K562 (cell line): ENCODE data around the gene PALMD. TPM values are rescaled to one million over a fixed set of nuclear protein-coding genes. Genes with fewer than 3 reads are reported as not detected.

Experiments
- ATAC-seq: fragments of 200-7000 bp; cut with Tn5 transposase; 3 replicates; pipeline ENCODE4 v1.9.1; 2020; ENCODE audit warnings: moderate library complexity
- BruUV-seq: library from RNA; stranded (reverse); fragments of 400-500 nt; replicated peaks from 2 replicates; lab custom pipeline; 2021; lab: Mats Ljungman, UMichigan
- CTCF ChIA-PET: fragments of 300-600 bp; formaldehyde crosslinking; extraction: SDS; loops from one replicate; lab custom pipeline; 2021; ENCODE audit warnings: low intra/inter-chr PET ratio; lab: Yijun Ruan, JAX
- POLR2A ChIA-PET: fragments of 300-600, 350-650 bp; sonication (Branson Sonifier 250); formaldehyde crosslinking; extraction: SDS; loops from one replicate; lab custom pipeline; 2021; ENCODE audit warnings: antibody characterized with exemption, inconsistent platforms; lab: Yijun Ruan, JAX
- DNase-seq, 4 experiments: peaks; one replicate each; pipeline versions ENCODE4 v3.0.0 to v3.0.0-alpha.2; 2011 to 2018; ENCODE audit warnings: low spot score in 3 of 4, mixed read lengths in 3 of 4; ENCODE audit errors: extremely low read depth in 1 of 4
- FAIRE-seq: peaks from 2 replicates; lab custom pipeline; 2011; peaks lifted over from hg19 to GRCh38; lab: Jason Lieb, UNC
- H2AFZ ChIP-seq: 2 replicates; pipeline ENCODE4 v1.6.0; 2011; ENCODE audit warnings: low read depth, low read length, control low read depth, inconsistent platforms
- H3K27ac ChIP-seq: fragments of 200-600 bp; 3 replicates; pipeline ENCODE4 v1.8.0; 2011; ENCODE audit warnings: low read depth, mild to moderate bottlenecking, control low read depth, inconsistent platforms, low read length, moderate library complexity, mixed read lengths; ENCODE audit errors: extremely low read depth
- H3K27me3 ChIP-seq, 2 experiments: fragments of 300-600 bp in 1 of 2; 2 replicates in 1 of 2; 3 replicates in 1 of 2; pipeline versions ENCODE4 v1.6.0 to v1.8.0; 2011; ENCODE audit warnings: inconsistent platforms in 2 of 2, low read length in 2 of 2, mild to moderate bottlenecking in 1 of 2, mixed read lengths in 1 of 2, moderate library complexity in 1 of 2; ENCODE audit not compliant: control insufficient read depth in 2 of 2, insufficient read depth in 2 of 2
- H3K36me3 ChIP-seq: fragments of 300-600 bp; 3 replicates; pipeline ENCODE4 v1.8.0; 2011; ENCODE audit warnings: mild to moderate bottlenecking, low read length, inconsistent platforms; ENCODE audit not compliant: control insufficient read depth, insufficient read depth
- H3K4me1 ChIP-seq, 2 experiments: fragments of 200-600 bp in 1 of 2; replicated peaks in 1 of 2; 2 replicates in 1 of 2; 3 replicates in 1 of 2; pipeline versions ENCODE4 v1.5.1 to v1.8.0; 2011; ENCODE audit warnings: inconsistent platforms in 2 of 2, low read length in 2 of 2, mild to moderate bottlenecking in 1 of 2, mixed read lengths in 1 of 2, moderate library complexity in 1 of 2; ENCODE audit not compliant: control insufficient read depth in 2 of 2, insufficient read depth in 2 of 2
- H3K4me2 ChIP-seq: 2 replicates; pipeline ENCODE4 v1.6.1; 2011; ENCODE audit warnings: low read length, control low read depth, inconsistent platforms, mixed read lengths; ENCODE audit not compliant: insufficient read depth
- H3K4me3 ChIP-seq: fragments of 200-600 bp; sonication (generic), shearing (Covaris generic); 2 replicates; pipeline ENCODE4 v1.5.1; 2016; ENCODE audit warnings: control low read depth, inconsistent platforms
- H3K79me2 ChIP-seq: fragments of 200-600 bp; 3 replicates; pipeline ENCODE4 v1.8.0; 2011; ENCODE audit warnings: low read length, inconsistent platforms; ENCODE audit not compliant: control insufficient read depth, insufficient read depth
- H3K9ac ChIP-seq, 2 experiments: 2 replicates each; pipeline versions ENCODE4 v1.6.0 to v1.6.1; 2011; ENCODE audit warnings: low read depth in 2 of 2, low read length in 2 of 2, control low read depth in 1 of 2, inconsistent platforms in 1 of 2, mild to moderate bottlenecking in 1 of 2, mixed read lengths in 1 of 2; ENCODE audit not compliant: insufficient read depth in 1 of 2
- H3K9me1 ChIP-seq: one replicate; pipeline ENCODE4 v1.6.0; 2011; ENCODE audit warnings: inconsistent platforms, mild to moderate bottlenecking, low read length, moderate library complexity; ENCODE audit not compliant: control insufficient read depth, insufficient read depth
- H3K9me3 ChIP-seq: replicated peaks from 2 replicates; pipeline ENCODE4 v1.5.1; 2011; ENCODE audit warnings: low read depth, low read length, inconsistent platforms; ENCODE audit not compliant: control insufficient read depth, insufficient read depth
- H4K20me1 ChIP-seq: replicated peaks from 2 replicates; pipeline ENCODE4 v1.6.1; 2011; ENCODE audit warnings: low read length, inconsistent platforms, mixed read lengths; ENCODE audit not compliant: control insufficient read depth, insufficient read depth
- ARID1B ChIP-seq: fragments of 450-650 bp; IDR thresholded peaks from 2 replicates; pipeline ENCODE4 v1.6.1; 2016; ENCODE audit warnings: antibody characterized with exemption, mild to moderate bottlenecking, inconsistent platforms
- CBX5 ChIP-seq: IDR thresholded peaks from 2 replicates; pipeline ENCODE4 v1.6.1; 2014; ENCODE audit warnings: low read depth, borderline replicate concordance
- CREB3 ChIP-seq: fragments of 450-650 bp; conservative IDR thresholded peaks from 2 replicates; pipeline ENCODE4 v1.6.1; 2016; ENCODE audit warnings: missing genetic modification characterization, low read depth, mild to moderate bottlenecking, missing compliant biosample characterization, moderate library complexity
- ERF ChIP-seq: fragments of 450-650 bp; formaldehyde crosslinking; IDR thresholded peaks from 2 replicates; pipeline ENCODE4 v1.4.0; 2020; ENCODE audit warnings: mild to moderate bottlenecking, mixed read lengths
- HDAC2 ChIP-seq: fragments of 450-650 bp; IDR thresholded peaks from 2 replicates; pipeline ENCODE4 v1.6.1; 2016; ENCODE audit warnings: mild to moderate bottlenecking
- JUN ChIP-seq, 2 experiments: sonication (generic) in 1 of 2; formaldehyde crosslinking in 1 of 2; IDR thresholded peaks; 2 replicates each; pipeline versions ENCODE4 v1.6.1 to v1.8.0; 2012 to 2022; ENCODE audit warnings: borderline replicate concordance in 2 of 2, mild to moderate bottlenecking in 2 of 2, improper control_type of control experiment in 1 of 2, low read depth in 1 of 2, low read length in 1 of 2, missing genetic modification reagents in 1 of 2
- KDM2B ChIP-seq: fragments of 250-450 bp; sonication (Bioruptor Pico); IDR thresholded peaks from 2 replicates; pipeline ENCODE4 v1.8.0; 2021; ENCODE audit warnings: mild to moderate bottlenecking, moderate library complexity
- MTA2 ChIP-seq: fragments of 450-650 bp; IDR thresholded peaks from 2 replicates; pipeline ENCODE4 v1.6.1; 2016; ENCODE audit warnings: low read depth
- TSC22D4 ChIP-seq: fragments of 450-650 bp; IDR thresholded peaks from 2 replicates; pipeline ENCODE4 v1.6.1; 2016; ENCODE audit warnings: missing genetic modification characterization, missing biosample characterization, control low read depth
- ZFP30 ChIP-seq: fragments of 250-450 bp; sonication (Bioruptor Pico); IDR thresholded peaks from 2 replicates; pipeline ENCODE4 v1.8.0; 2022; ENCODE audit warnings: moderate library complexity, mild to moderate bottlenecking, inconsistent platforms, borderline replicate concordance
- ZNF3 ChIP-seq: fragments of 250-450 bp; sonication (Bioruptor Pico); IDR thresholded peaks from 2 replicates; pipeline ENCODE4 v1.5.0; 2021; ENCODE audit warnings: mild to moderate bottlenecking, moderate library complexity
- WGBS: fragments of 100-300 bp; shearing (Covaris generic); methylation state at CpG from one replicate; pipeline ENCODE4 v1.1.6; 2016; ENCODE audit warnings: low coverage, mixed read lengths; ENCODE audit not compliant: insufficient coverage; ENCODE audit errors: missing lambda C conversion rate; 5-methylcytosine and 5-hydroxymethylcytosine counted together
- in situ Hi-C: fragments of 300-500 bp; cut with MboI; formaldehyde crosslinking; loops from 4 replicates; pipeline ENCODE4 v1.15.0; 2018; ENCODE audit warnings: inconsistent platforms, mixed read lengths
- intact Hi-C: fragments of 100-400 bp; cut with micrococcal nuclease; formaldehyde crosslinking; loops from 2 replicates; pipeline ENCODE4 v1.14.2; 2022
- polyA plus RNA-seq, 8 experiments: library from polyadenylated mRNA; depleted of rRNA in 4 of 8; stranded (reverse) in 5 of 8; unstranded in 3 of 8; fragments of >200 nt; fragmentation: Nextera tagmentation in 2 of 8; fragmentation: Illumina TruSeq in 1 of 8; extraction: Ambion mirVana in 2 of 8; extraction: Trizol in 1 of 8; gene quantifications; 2 replicates each; pipeline versions ENCODE4 v1.2.1 to v1.2.3, GENCODE V29; 2011 to 2014; ENCODE audit warnings: inconsistent platforms in 1 of 8, missing spikeins in 1 of 8
- total RNA-seq, 7 experiments: library from RNA; depleted of rRNA in 6 of 7; stranded (reverse); fragments of >200 nt in 6 of 7; fragmentation: Illumina TruSeq in 2 of 7; extraction: Trizol in 2 of 7; gene quantifications; 2 replicates each; pipeline versions ENCODE4 v1.2.1 to v1.2.3, GENCODE V29; 2011 to 2021; ENCODE audit warnings: low replicate concordance in 1 of 7
- TF ChIP-seq, protein P1 (sequence below): sonication (generic); formaldehyde crosslinking; IDR thresholded peaks from 2 replicates; pipeline ENCODE4 v1.8.0; 2023; ENCODE audit warnings: missing genetic modification reagents, mild to moderate bottlenecking, borderline replicate concordance
- TF ChIP-seq, protein P2 (sequence below): fragments of 450-650 bp; formaldehyde crosslinking; IDR thresholded peaks from 2 replicates; pipeline ENCODE4 v1.4.0; 2022; ENCODE audit warnings: missing genetic modification characterization

PALMD gene
- total and polyA plus RNA-seq, 9 of the 15 experiments (the other 6 are each of a cell fraction or from before 2014, with no cell fraction given), result 2.7 to 13.5 (median 5.4) TPM

DNA sequence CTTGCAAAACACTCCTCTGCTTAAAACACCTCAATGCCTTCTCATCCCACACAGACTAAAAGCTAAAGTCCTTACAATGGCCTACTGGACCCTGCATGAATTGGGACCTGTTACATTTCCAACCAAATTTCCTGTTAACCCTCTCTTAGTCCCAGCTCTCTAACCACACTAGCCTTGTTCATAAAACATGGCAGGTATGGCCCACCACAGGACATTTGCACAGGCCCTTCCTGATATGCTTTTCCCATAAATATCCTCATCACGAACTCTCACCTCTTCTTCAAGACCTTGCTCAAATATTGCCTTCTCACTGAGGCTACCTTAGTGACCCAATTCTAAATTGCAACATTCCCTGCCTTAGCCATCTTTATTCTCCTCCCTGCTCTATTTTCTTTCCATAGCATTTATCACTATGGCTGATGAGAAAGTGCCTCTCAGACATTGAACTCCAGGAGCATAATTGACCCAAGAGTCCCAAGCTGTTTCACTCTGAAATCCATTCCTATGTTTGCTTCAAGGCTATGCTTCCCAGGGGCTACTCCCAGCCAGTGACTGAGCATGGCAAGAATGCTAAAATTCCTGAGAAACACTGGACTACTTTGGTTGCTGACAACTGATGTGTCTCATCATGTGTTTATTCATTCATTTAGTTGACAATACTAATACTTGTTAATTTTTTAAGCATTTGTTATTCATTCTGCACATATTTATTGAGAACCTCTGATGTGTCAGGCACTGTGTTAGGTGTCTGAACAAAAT, 2.7 kb upstream of the PALMD start:
- no peak for DNase-seq
- H3K27me3 ChIP-seq, result no peaks in the 10 kb centered on the region
- no peak overlapping the region for H2AFZ ChIP-seq
- H3K4me3 ChIP-seq, result no peak overlapping the region
- H3K79me2 ChIP-seq, result no peaks in the 10 kb centered on the region; the same call in 2 of the 3 replicates
- H3K4me1 ChIP-seq, result peaks cover 10 to 42% of the 10 kb centered on the region in 2 experiments; a peak in 4 of 5 replicates
- no peaks in the 10 kb centered on the region for H3K9me1 ChIP-seq
- in situ Hi-C loops, result no loop called here
- no peaks in the 10 kb centered on the region for H3K9me3 ChIP-seq
- 65% methylated on average over 1 of the region's 1 CpG for WGBS
- no peak for ATAC-seq
- no TSS peak for BruUV-seq
- no peak overlapping the region for H3K27ac ChIP-seq
- ChIA-PET CTCF (no interaction called here), POLR2A (interaction anchor here (0.6 to 1.3 kb wide), 2 partner anchors 11 to 772 kb away, joined by 3 read pairs; no protein-coding TSS in a partner anchor)
- H3K36me3 ChIP-seq, result no peaks in the 10 kb centered on the region
- FAIRE-seq, result no peak
- no peaks in the 10 kb centered on the region for H4K20me1 ChIP-seq
- no peak overlapping the region for H3K4me2 ChIP-seq
- no peak overlapping the region for H3K9ac ChIP-seq
- intact Hi-C loops, result no loop called here
- TF ChIP-seq JUN (IDR thresholded peaks at IDR 0.05; ENCODE audit: borderline replicate concordance, low read depth, low read length) (no peak), JUN (CRISPR knock-in tag; IDR thresholded peaks at IDR 0.05; ENCODE audit: borderline replicate concordance) (no peak), CBX5 (no peak), ZNF3 (CRISPR knock-in tag) (no peak), KDM2B (CRISPR knock-in tag) (no peak), MTA2 (no peak), ARID1B (no peak), CREB3 (no peak), ERF (CRISPR knock-in tag) (no peak), HDAC2 (no peak), ZFP30 (CRISPR knock-in tag) (no peak), TSC22D4 (tag) (no peak)
- TF ChIP-seq, protein P1, sequence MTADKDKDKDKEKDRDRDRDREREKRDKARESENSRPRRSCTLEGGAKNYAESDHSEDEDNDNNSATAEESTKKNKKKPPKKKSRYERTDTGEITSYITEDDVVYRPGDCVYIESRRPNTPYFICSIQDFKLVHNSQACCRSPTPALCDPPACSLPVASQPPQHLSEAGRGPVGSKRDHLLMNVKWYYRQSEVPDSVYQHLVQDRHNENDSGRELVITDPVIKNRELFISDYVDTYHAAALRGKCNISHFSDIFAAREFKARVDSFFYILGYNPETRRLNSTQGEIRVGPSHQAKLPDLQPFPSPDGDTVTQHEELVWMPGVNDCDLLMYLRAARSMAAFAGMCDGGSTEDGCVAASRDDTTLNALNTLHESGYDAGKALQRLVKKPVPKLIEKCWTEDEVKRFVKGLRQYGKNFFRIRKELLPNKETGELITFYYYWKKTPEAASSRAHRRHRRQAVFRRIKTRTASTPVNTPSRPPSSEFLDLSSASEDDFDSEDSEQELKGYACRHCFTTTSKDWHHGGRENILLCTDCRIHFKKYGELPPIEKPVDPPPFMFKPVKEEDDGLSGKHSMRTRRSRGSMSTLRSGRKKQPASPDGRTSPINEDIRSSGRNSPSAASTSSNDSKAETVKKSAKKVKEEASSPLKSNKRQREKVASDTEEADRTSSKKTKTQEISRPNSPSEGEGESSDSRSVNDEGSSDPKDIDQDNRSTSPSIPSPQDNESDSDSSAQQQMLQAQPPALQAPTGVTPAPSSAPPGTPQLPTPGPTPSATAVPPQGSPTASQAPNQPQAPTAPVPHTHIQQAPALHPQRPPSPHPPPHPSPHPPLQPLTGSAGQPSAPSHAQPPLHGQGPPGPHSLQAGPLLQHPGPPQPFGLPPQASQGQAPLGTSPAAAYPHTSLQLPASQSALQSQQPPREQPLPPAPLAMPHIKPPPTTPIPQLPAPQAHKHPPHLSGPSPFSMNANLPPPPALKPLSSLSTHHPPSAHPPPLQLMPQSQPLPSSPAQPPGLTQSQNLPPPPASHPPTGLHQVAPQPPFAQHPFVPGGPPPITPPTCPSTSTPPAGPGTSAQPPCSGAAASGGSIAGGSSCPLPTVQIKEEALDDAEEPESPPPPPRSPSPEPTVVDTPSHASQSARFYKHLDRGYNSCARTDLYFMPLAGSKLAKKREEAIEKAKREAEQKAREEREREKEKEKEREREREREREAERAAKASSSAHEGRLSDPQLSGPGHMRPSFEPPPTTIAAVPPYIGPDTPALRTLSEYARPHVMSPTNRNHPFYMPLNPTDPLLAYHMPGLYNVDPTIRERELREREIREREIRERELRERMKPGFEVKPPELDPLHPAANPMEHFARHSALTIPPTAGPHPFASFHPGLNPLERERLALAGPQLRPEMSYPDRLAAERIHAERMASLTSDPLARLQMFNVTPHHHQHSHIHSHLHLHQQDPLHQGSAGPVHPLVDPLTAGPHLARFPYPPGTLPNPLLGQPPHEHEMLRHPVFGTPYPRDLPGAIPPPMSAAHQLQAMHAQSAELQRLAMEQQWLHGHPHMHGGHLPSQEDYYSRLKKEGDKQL, result no peak
- TF ChIP-seq, protein P2, sequence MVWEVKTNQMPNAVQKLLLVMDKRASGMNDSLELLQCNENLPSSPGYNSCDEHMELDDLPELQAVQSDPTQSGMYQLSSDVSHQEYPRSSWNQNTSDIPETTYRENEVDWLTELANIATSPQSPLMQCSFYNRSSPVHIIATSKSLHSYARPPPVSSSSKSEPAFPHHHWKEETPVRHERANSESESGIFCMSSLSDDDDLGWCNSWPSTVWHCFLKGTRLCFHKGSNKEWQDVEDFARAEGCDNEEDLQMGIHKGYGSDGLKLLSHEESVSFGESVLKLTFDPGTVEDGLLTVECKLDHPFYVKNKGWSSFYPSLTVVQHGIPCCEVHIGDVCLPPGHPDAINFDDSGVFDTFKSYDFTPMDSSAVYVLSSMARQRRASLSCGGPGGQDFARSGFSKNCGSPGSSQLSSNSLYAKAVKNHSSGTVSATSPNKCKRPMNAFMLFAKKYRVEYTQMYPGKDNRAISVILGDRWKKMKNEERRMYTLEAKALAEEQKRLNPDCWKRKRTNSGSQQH (CRISPR knock-in tag), result no peak
